GM21447 (cell line): Measurements from ENCODE around the gene GCNT1.
"Not testable (repeated sequence)": the region's sequence is repeated elsewhere in the genome, so short reads cannot be mapped to it uniquely, and the experiment has no call there.

Experiments used
- ATAC-seq: cut with Tn5 transposase; IDR thresholded peaks from one replicate; pipeline ENCODE4 v1.9.1; 2021; ENCODE audit not compliant: unreplicated experiment

Gene GCNT1

GRCh38 chr9:76479337-76479736, 20.4 kb downstream of the GCNT1 start:
- not testable (repeated sequence) for ATAC-seq

GRCh38 chr9:76486151-76486550, 27.2 kb downstream of the GCNT1 start:
- ATAC-seq, result no peak

GRCh38 chr9:76490249-76490990, 31.4 kb downstream of the GCNT1 start:
- no peak for ATAC-seq

- not testable (repeated sequence) for ATAC-seq
Measured at GRCh38 chr9:76491056-76491455, 32.1 kb downstream of the GCNT1 start.

GRCh38 chr9:76493496-76493895, 34.5 kb downstream of the GCNT1 start:
- not testable (repeated sequence) for ATAC-seq

GRCh38 chr9:76500061-76500460, 41.1 kb downstream of the GCNT1 start:
- ATAC-seq, result no peak

GRCh38 chr9:76502746-76503145, 43.8 kb downstream of the GCNT1 start:
- ATAC-seq, result no peak

GRCh38 chr9:76510041-76510440, 51.1 kb downstream of the GCNT1 start:
- no peak for ATAC-seq

- ATAC-seq, result no peak
Measured at GRCh38 chr9:76510446-76510845, 51.5 kb downstream of the GCNT1 start.

GRCh38 chr9:76512826-76513225, 53.8 kb downstream of the GCNT1 start:
- ATAC-seq, result no peak

GRCh38 chr9:76516350-76516749, 57.4 kb downstream of the GCNT1 start:
- ATAC-seq, result no peak

- no peak for ATAC-seq
Measured at GRCh38 chr9:76516871-76517270, 57.9 kb downstream of the GCNT1 start.

- no peak for ATAC-seq
Measured at GRCh38 chr9:76519075-76519835, 60.3 kb downstream of the GCNT1 start.

- no peak for ATAC-seq
Measured at GRCh38 chr9:76521244-76521681, 62.3 kb downstream of the GCNT1 start.

- ATAC-seq, result no peak
Measured at GRCh38 chr9:76521906-76522305, 62.9 kb downstream of the GCNT1 start.

- ATAC-seq, result not testable (repeated sequence)
Measured at GRCh38 chr9:76523617-76524200, 64.7 kb downstream of the GCNT1 start.

- no peak for ATAC-seq
Measured at GRCh38 chr9:76525196-76525595, 66.2 kb downstream of the GCNT1 start.

GRCh38 chr9:76526026-76526425, 67.0 kb downstream of the GCNT1 start:
- ATAC-seq, result no peak

- no peak for ATAC-seq
Measured at GRCh38 chr9:76528056-76528455, 69.1 kb downstream of the GCNT1 start.

GRCh38 chr9:76528642-76529190, 69.7 kb downstream of the GCNT1 start:
- ATAC-seq, result no peak

- ATAC-seq, result no peak
Measured at GRCh38 chr9:76529653-76530052, 70.7 kb downstream of the GCNT1 start.
